ENCODE measurements around the gene ATXN2L. TPM values are rescaled to one million over a fixed set of nuclear protein-coding genes. Genes with fewer than 3 reads are reported as not detected.
A peak's percentile ranks its signal among the peaks of the same experiment; 100 is the strongest.

ATXN2L gene
- total and polyA plus RNA-seq, 2 of the 13 experiments (the other 11 are each of a cell fraction or from before 2014, with no cell fraction given) = 40.8 to 55.1 TPM

- TF ChIP-seq HNRNPK (IDR thresholded peaks at IDR 0.05; ENCODE audit: low read depth, low read length, poor library complexity, severe bottlenecking) (no peak), GABPB1 (CRISPR knock-in tag; IDR thresholded peaks at IDR 0.05) (peak; percentile 80; the same call in 1 of the 2 replicates), NFAT5 (CRISPR knock-in tag; IDR thresholded peaks at IDR 0.05) (no peak), MTF2 (CRISPR knock-in tag; IDR thresholded peaks at IDR 0.05; ENCODE audit: borderline replicate concordance) (no peak), MTA1 (CRISPR knock-in tag; IDR thresholded peaks at IDR 0.05; ENCODE audit: borderline replicate concordance) (no peak), TEAD2 (CRISPR knock-in tag; IDR thresholded peaks at IDR 0.05) (no peak), HNRNPUL1 (IDR thresholded peaks at IDR 0.05; ENCODE audit: low read depth, low read length) (no peak), DR1 (CRISPR knock-in tag; IDR thresholded peaks at IDR 0.05) (no peak), ZUFSP (CRISPR knock-in tag; IDR thresholded peaks at IDR 0.05; ENCODE audit: borderline replicate concordance) (no peak), GABPA (IDR thresholded peaks at IDR 0.05; ENCODE audit: low read depth, low read length) (no peak; the same call in none of the 2 replicates), GABPA (CRISPR knock-in tag; IDR thresholded peaks at IDR 0.05; ENCODE audit: low read depth) (peak; percentile 23), ZFP37 (CRISPR knock-in tag; IDR thresholded peaks at IDR 0.05; ENCODE audit: borderline replicate concordance) (no peak), HDAC6 (IDR thresholded peaks at IDR 0.05; ENCODE audit: low read depth, low read length) (no peak), NONO (IDR thresholded peaks at IDR 0.05) (no peak), NONO (CRISPR knock-in tag; conservative IDR thresholded peaks at IDR 0.05) (no peak), ATF7 (IDR thresholded peaks at IDR 0.05) (no peak), ATF7 (CRISPR knock-in tag; IDR thresholded peaks at IDR 0.05) (no peak), ZFAT (CRISPR knock-in tag; conservative IDR thresholded peaks at IDR 0.05) (no peak), GLI4 (CRISPR knock-in tag; IDR thresholded peaks at IDR 0.05; ENCODE audit: borderline replicate concordance) (no peak), ZNF740 (CRISPR knock-in tag; IDR thresholded peaks at IDR 0.05) (no peak), BCL3 (CRISPR knock-in tag; IDR thresholded peaks at IDR 0.05) (0 out of 2 replicates have a peak, but pooled peaks have one; percentile 26), SKI (IDR thresholded peaks at IDR 0.05; ENCODE audit: partially characterized antibody) (no peak)
Observed at GRCh38 chr16:28863929-28864793, 41.4 kb downstream of the ATXN2L start (continued).
